GM21447 (cell line): ENCODE data around the gene PNMA1.

Experiments
- ATAC-seq: cut with Tn5 transposase; IDR thresholded peaks from one replicate; pipeline ENCODE4 v1.9.1; 2021; ENCODE audit not compliant: unreplicated experiment

Gene PNMA1

DNA sequence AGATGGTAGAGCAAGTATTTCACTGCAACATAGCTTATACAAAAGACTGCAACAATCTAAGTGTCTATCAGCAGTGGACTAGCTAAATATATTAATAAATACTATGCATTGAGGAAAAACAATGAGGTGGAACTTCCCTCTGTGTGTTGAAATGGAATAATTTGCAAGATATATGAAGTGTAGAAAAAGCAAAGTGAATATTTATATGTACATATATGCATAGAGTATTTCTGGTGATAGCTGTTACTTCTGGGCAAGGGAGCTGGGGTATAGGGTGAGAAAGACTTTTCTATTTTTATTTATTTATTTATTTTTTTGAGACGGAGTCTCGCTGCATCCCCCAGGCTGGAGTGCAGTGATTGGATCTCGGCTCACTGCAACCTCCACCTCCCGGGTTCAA is 35.5 kb downstream of the PNMA1 start:
- ATAC-seq: no peak

- ATAC-seq: no peak
Measured at GRCh38 chr14:73674986-73675385, 39.2 kb downstream of the PNMA1 start.

- no peak for ATAC-seq
Measured at GRCh38 chr14:73667854-73668253, 46.3 kb downstream of the PNMA1 start.

GRCh38 chr14:73666583-73666982 is 47.6 kb downstream of the PNMA1 start:
- no peak for ATAC-seq

- no peak for ATAC-seq
Measured at GRCh38 chr14:73665130-73665529, 49.1 kb downstream of the PNMA1 start.

GRCh38 chr14:73663548-73664212 is 50.5 kb downstream of the PNMA1 start:
- no peak for ATAC-seq

DNA sequence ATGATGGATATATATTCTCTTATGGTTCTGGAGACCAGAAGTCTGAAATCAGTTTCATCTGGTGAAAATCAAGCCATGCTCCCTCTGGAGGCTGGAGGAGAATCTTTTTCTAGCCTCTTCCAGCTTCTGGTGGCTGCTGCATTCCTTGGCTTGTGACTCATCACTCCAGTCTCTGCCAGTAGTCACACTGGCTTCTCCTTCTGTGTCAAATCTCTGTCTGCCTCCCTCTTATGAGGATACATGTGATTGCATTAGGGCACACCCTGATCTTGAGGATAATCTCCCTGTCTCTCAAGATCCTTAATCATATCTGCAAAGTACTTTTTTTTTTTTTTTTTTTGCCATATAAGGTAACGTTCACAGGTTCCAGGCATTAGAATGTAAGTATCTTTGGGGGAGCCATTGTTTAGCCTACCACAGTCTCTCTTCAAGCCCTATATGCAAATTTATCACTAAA is 51.7 kb downstream of the PNMA1 start:
- no peak for ATAC-seq

DNA sequence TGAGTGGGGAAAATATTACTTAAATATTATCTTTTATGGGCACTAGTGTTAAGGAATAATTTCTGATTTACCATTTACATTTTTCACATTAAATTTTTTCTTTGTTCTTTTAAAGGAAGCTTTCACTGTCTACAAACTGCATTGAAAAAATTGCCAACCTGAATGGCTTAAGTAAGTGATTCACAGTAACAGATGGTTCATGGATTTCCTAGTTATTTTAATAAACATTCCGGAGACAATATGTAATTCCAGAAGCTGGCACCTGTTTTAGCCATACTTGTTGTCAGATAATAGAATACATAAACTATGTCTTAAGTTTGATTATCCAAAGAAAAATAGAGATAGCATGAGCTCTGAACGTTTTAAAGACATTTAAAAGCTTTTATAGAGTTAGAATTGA is 52.3 kb downstream of the PNMA1 start:
- no peak for ATAC-seq
